Middle frontal gyrus (tissue), 1 donor: ENCODE results near the gene APOBEC3B.
"Not testable (repeated sequence)": the region's sequence is repeated elsewhere in the genome, so short reads cannot be mapped to it uniquely, and the experiment has no call there.

Source experiments
- DNase-seq: peaks from one replicate; pipeline ENCODE4 v3.0.0-alpha.2; 2015; ENCODE audit warnings: low spot score; ENCODE audit errors: extremely low spot score

Gene APOBEC3B

GRCh38 chr22:39030705-39031104 lies 48.6 kb downstream of the APOBEC3B start:
- DNase-seq = no peak

- DNase-seq = not testable (repeated sequence)
Measured at GRCh38 chr22:39031434-39032295, 49.5 kb downstream of the APOBEC3B start.

GRCh38 chr22:39037071-39037470 lies 54.9 kb downstream of the APOBEC3B start:
- not testable (repeated sequence) for DNase-seq

- DNase-seq = no peak
Measured at GRCh38 chr22:39039306-39040126, 57.4 kb downstream of the APOBEC3B start.

GRCh38 chr22:39040155-39040537 lies 58.0 kb downstream of the APOBEC3B start:
- DNase-seq = not testable (repeated sequence)

- not testable (repeated sequence) for DNase-seq
Measured at GRCh38 chr22:39040538-39041296, 58.6 kb downstream of the APOBEC3B start, which contains the start of gene APOBEC3F. APOBEC3F (plus strand) TSS chr22:39040864; CDS start chr22:39040961, 97 bp downstream.

GRCh38 chr22:39041908-39042307 lies 59.8 kb downstream of the APOBEC3B start:
- DNase-seq = no peak
